ENCODE data around the gene ANKAR.
A peak's percentile ranks its signal among the peaks of the same experiment; 100 is the strongest.
"Not testable (repeated sequence)": the region's sequence is repeated elsewhere in the genome, so short reads cannot be mapped to it uniquely, and the experiment has no call there.

The ANKAR gene

DNA sequence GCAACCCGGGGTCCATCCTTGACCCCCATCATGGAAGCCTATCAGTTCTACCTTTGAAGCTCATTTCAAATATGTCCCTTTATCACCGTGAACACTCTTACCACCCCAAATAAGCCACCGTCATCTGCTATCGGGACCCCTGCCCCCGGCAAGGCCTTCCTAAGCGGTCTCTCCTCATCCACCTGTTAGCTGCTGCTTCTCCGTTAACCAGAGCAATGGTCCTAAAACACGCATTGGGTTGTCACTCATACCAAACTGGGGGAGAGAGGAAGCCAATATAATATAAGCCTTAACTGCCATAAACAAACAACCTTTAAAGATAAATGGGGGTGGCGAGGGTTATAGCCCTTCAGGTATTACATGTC is 12.5 kb upstream of the ANKAR start:
- H3K9ac ChIP-seq (ENCODE audit: low read depth, low read length), result peak overlapping the region; percentile 96
- peaks cover 2% of the 10 kb centered on the region for H3K36me3 ChIP-seq (ENCODE audit: control insufficient read depth, insufficient read depth, low read length)
- H3K9me3 ChIP-seq (ENCODE audit: control insufficient read depth, insufficient read depth, low read length), result no peaks in the 10 kb centered on the region
- H3K27me3 ChIP-seq (ENCODE audit: control insufficient read depth, insufficient read depth, low read length), result no peaks in the 10 kb centered on the region
- H3K4me3 ChIP-seq (ENCODE audit: low read depth, low read length), result peak overlapping the region; percentile 99
- H3K4me1 ChIP-seq (ENCODE audit: control insufficient read depth, insufficient read depth, low read length), result no peaks in the 10 kb centered on the region

DNA sequence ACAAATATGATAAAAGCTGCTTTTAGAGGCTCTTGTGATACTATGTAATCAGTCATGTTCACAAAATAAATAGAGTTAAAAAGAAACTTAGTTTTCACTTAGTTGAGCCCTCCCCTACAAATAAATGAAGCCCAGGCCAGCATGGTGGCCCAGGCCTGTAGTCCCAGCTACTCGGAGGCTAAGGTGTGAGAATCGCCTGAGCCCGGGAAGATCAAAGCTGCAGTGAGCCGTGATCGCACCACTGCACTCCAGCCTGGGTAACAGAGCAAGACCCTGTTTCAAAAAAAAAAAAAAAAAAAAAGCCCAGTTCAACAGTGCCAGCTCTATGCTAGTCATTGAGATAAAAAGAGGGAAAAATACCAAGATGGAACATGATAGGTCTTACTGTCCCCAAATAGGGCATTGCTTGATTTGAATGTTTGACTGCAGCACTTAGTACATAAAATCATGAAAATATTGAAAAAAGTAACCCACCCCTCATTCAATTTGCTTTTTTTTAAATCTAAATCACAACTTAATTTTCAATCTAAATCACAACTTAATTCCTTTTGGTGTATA is 11.7 kb upstream of the ANKAR start:
- Histone ChIP-seq H3K4me1 (ENCODE audit: control insufficient read depth, insufficient read depth, low read length) (no peaks in the 10 kb centered on the region), H3K9me3 (ENCODE audit: control insufficient read depth, insufficient read depth, low read length) (no peaks in the 10 kb centered on the region), H3K9ac (ENCODE audit: low read depth, low read length) (no peak overlapping the region), H3K36me3 (ENCODE audit: control insufficient read depth, insufficient read depth, low read length) (peaks cover 2% of the 10 kb centered on the region), H3K27me3 (ENCODE audit: control insufficient read depth, insufficient read depth, low read length) (no peaks in the 10 kb centered on the region), H3K4me3 (ENCODE audit: low read depth, low read length) (peak overlapping the region; percentile 99)

DNA sequence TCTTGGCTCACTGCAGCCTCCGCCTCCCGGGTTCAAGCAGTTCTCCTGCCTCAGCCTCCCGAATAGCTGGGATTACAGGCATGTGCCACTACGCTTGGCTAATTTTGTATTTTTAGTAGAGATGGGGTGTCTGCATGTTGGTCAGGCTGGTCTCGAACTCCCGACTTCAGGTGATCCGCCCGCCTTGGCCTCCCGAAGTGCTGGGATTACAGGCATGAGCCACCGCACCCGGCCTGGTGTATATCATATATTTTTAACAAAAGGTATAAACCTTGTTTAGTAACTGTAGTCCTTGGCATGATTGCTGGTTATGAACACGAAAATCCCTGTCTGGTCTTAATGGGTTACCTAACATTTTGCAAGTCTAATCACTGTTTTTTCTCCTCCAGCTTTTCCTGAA is 11.2 kb upstream of the ANKAR start:
- H3K36me3 ChIP-seq (ENCODE audit: control insufficient read depth, insufficient read depth, low read length); H3K4me1 ChIP-seq (ENCODE audit: control insufficient read depth, insufficient read depth, low read length); H3K4me3 ChIP-seq (ENCODE audit: low read depth, low read length); H3K9ac ChIP-seq (ENCODE audit: low read depth, low read length); H3K9me3 ChIP-seq (ENCODE audit: control insufficient read depth, insufficient read depth, low read length); H3K27me3 ChIP-seq (ENCODE audit: control insufficient read depth, insufficient read depth, low read length): not testable (repeated sequence)

DNA sequence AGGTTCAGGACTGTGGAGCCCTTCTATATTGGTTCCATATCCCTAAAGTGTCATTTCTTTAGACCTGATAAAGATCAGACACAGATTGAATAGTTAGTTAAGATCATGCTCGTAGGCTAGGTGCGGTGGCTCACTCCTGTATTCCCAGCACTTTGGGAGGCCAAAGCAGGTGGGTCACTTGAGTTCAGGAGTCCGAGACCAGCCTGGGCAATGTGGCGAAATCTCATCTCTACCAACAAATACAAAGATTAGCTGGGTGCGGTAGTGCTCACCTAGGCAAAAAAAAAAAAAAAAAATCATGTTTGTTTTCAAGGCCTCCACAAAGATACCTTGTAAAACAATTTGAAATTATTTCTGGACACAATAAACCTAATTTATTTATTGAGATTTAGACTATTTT is 4.6 kb upstream of the ANKAR start:
- Histone ChIP-seq H3K4me1 (ENCODE audit: control insufficient read depth, insufficient read depth, low read length) (peaks cover 4% of the 10 kb centered on the region), H3K36me3 (ENCODE audit: control insufficient read depth, insufficient read depth, low read length) (peaks cover 5% of the 10 kb centered on the region), H3K9me3 (ENCODE audit: control insufficient read depth, insufficient read depth, low read length) (no peaks in the 10 kb centered on the region), H3K4me3 (ENCODE audit: low read depth, low read length) (no peak overlapping the region), H3K9ac (ENCODE audit: low read depth, low read length) (no peak overlapping the region), H3K27me3 (ENCODE audit: control insufficient read depth, insufficient read depth, low read length) (peaks cover 11% of the 10 kb centered on the region)

DNA sequence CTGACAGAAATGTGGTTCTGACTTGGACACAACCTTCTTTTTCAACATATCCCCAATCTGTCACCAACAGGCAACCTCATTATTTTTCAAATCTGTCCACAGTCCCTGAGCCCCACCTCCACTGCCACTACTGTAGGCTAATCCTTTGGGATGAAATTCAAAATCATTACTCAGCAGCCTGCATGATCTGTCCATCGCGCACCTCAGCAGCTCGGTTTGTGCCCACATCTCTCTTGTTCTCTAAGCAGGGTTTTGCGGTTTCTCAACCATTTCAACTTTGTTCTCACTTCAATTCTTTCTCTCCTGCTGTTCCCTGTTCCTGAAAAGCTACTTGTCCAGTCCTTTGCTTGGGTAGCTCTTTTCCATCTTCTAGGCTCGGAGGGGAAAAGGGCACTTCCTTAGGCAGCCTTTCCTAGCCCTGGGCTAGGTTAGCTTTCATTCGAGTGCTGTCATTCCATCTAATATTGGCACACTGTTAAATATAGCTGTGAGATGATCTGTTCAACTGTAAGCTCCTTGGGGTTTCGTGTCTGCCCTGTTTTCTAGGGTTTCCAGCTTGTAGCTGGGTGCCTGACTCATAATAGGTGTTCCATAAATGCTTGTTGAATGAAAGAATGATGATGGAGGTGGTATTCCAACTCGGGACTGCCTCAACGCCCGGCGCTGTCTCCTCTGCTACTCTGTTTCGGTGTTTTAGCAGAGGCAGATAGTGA is 653 bp upstream of the ANKAR start:
- H3K9ac ChIP-seq (ENCODE audit: low read depth, low read length), result no peak overlapping the region
- H3K27me3 ChIP-seq (ENCODE audit: control insufficient read depth, insufficient read depth, low read length), result peaks cover 11% of the 10 kb centered on the region
- peaks cover 4% of the 10 kb centered on the region for H3K4me1 ChIP-seq (ENCODE audit: control insufficient read depth, insufficient read depth, low read length)
- H3K9me3 ChIP-seq (ENCODE audit: control insufficient read depth, insufficient read depth, low read length), result no peaks in the 10 kb centered on the region
- H3K36me3 ChIP-seq (ENCODE audit: control insufficient read depth, insufficient read depth, low read length), result no peaks in the 10 kb centered on the region
- H3K4me3 ChIP-seq (ENCODE audit: low read depth, low read length), result peak overlapping the region; percentile 87

DNA sequence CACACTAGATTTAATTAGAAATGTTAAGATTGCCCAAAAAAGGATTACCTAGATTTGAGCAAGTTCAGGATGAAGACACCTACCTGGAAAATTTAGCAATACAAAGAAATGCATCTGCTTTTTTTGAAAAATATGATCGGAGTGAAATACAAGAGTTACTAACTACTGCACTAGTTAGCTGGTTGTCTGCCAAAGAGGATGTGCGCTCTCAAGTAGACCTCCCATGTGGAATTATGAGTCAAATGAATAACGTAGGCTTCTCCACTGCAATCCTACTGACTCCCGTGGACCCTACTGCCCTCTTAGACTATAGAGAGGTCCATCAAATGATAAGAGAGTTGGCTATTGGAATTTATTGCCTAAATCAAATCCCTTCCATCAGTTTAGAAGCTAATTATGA is 2.0 kb downstream of the ANKAR start:
- Histone ChIP-seq H3K9ac (ENCODE audit: low read depth, low read length) (no peak overlapping the region), H3K4me1 (ENCODE audit: control insufficient read depth, insufficient read depth, low read length) (peaks cover 4% of the 10 kb centered on the region), H3K4me3 (ENCODE audit: low read depth, low read length) (no peak overlapping the region), H3K36me3 (ENCODE audit: control insufficient read depth, insufficient read depth, low read length) (no peaks in the 10 kb centered on the region), H3K27me3 (ENCODE audit: control insufficient read depth, insufficient read depth, low read length) (peaks cover 11% of the 10 kb centered on the region), H3K9me3 (ENCODE audit: control insufficient read depth, insufficient read depth, low read length) (no peaks in the 10 kb centered on the region)

DNA sequence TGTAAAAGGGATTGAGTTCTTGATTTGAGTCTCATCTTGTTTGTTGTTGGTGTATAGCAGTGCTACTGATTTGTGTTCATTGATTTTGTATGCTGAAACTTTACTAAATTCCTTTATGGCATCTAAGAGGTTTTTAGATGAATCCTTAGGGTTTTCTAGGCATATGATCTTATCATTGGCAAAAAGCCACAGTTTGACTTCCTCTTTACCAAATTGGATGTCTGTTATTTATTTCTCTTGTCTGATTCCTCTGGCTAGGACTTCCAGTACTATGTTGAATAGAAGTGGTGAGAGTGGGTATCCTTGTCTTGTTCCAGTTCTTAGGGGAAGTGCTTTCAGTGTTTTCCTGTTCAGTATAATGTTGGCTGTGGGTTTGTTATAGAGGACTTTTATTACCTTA is 4.8 kb downstream of the ANKAR start:
- Histone ChIP-seq H3K9me3 (ENCODE audit: control insufficient read depth, insufficient read depth, low read length) (no peaks in the 10 kb centered on the region), H3K4me3 (ENCODE audit: low read depth, low read length) (no peak overlapping the region), H3K27me3 (ENCODE audit: control insufficient read depth, insufficient read depth, low read length) (peaks cover 2% of the 10 kb centered on the region), H3K4me1 (ENCODE audit: control insufficient read depth, insufficient read depth, low read length) (no peaks in the 10 kb centered on the region), H3K36me3 (ENCODE audit: control insufficient read depth, insufficient read depth, low read length) (no peaks in the 10 kb centered on the region), H3K9ac (ENCODE audit: low read depth, low read length) (no peak overlapping the region)

DNA sequence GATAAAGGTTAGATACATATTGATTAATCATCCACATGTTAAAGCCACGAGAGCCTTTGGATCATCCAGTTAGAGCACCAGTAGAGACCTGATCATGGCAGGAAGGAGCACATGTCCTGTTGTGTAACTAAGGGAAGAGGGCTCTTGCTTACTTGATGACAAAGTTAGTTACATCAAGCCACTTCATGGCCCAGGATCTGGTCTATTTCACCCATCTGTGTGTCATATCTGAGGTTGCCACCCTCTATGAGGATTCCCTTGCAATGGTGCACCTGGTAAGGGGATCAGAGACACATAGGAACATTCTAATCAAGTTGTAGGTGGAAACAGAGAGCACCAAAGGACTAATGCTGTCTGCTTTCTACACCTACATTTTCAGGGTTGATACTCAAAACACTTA is 6.7 kb downstream of the ANKAR start:
- H3K9me3 ChIP-seq (ENCODE audit: control insufficient read depth, insufficient read depth, low read length), result no peaks in the 10 kb centered on the region
- H3K9ac ChIP-seq (ENCODE audit: low read depth, low read length), result no peak overlapping the region
- H3K4me3 ChIP-seq (ENCODE audit: low read depth, low read length), result no peak overlapping the region
- peaks cover 2% of the 10 kb centered on the region for H3K27me3 ChIP-seq (ENCODE audit: control insufficient read depth, insufficient read depth, low read length)
- H3K36me3 ChIP-seq (ENCODE audit: control insufficient read depth, insufficient read depth, low read length), result no peaks in the 10 kb centered on the region
- H3K4me1 ChIP-seq (ENCODE audit: control insufficient read depth, insufficient read depth, low read length), result no peaks in the 10 kb centered on the region

DNA sequence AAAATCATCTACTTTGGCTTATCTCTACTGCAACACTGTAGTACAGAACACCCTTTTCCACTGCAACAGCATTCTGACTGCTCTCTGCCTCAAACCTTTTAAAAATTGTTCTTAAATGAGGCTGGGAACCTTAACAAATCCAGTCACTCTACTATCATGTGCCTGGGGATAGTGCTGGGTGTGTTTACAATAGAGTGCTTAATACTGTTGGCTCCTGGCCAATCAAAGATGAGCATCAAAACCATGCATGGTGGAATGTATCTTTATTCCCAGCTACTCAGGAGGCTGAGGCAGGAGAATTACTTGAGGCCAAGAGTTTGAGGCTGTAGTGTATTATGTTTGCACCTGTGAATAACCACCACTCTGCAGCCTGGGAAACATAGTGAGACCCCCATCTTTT is 7.4 kb downstream of the ANKAR start:
- Histone ChIP-seq H3K9me3 (ENCODE audit: control insufficient read depth, insufficient read depth, low read length) (no peaks in the 10 kb centered on the region), H3K9ac (ENCODE audit: low read depth, low read length) (no peak overlapping the region), H3K4me3 (ENCODE audit: low read depth, low read length) (no peak overlapping the region), H3K27me3 (ENCODE audit: control insufficient read depth, insufficient read depth, low read length) (peaks cover 2% of the 10 kb centered on the region), H3K36me3 (ENCODE audit: control insufficient read depth, insufficient read depth, low read length) (no peaks in the 10 kb centered on the region), H3K4me1 (ENCODE audit: control insufficient read depth, insufficient read depth, low read length) (no peaks in the 10 kb centered on the region)

DNA sequence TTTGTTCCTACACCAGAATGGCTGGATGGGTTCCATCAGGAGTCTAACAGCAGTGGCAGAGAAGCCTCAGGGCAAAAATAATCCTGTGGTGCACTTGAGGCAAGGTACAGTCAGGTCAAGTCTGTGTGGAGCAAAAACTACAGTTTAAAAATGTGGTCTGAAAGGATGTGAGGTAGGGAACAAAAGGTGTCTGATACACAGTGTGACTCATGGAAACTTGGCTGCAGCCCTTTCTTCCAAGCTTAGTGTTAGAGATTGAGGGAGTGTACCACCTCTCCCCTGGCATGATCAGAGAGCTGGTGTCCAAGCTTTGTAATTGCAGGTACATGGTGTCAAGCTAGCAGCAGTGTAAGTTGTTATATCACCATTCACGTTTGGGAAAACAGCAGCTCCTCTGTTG is 8.9 kb downstream of the ANKAR start:
- H3K4me3 ChIP-seq (ENCODE audit: low read depth, low read length), result no peak overlapping the region
- H3K9ac ChIP-seq (ENCODE audit: low read depth, low read length), result no peak overlapping the region
- no peaks in the 10 kb centered on the region for H3K9me3 ChIP-seq (ENCODE audit: control insufficient read depth, insufficient read depth, low read length)

DNA sequence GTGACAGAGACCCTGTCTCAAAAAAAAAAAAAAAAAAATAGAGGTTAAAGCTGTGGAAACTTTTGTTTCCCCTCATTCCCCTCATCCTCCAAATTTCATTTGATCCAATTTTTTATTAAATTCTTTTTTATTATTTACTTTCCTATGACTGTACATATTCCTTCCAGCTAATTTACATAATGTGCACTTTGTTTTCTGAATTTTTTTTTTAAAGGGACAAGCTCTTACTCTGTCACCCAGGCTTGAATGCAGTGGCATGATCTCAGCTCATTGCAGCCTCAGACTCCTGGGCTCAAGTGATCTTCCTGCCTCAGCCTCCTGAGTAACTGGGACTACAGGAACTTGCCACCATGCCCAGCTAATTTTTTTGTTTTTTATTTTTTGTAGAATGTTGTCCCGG is 10.3 kb downstream of the ANKAR start:
- Histone ChIP-seq H3K4me3 (ENCODE audit: low read depth, low read length) (no peak overlapping the region), H3K36me3 (ENCODE audit: control insufficient read depth, insufficient read depth, low read length) (no peaks in the 10 kb centered on the region), H3K27me3 (ENCODE audit: control insufficient read depth, insufficient read depth, low read length) (peaks cover 2% of the 10 kb centered on the region), H3K9ac (ENCODE audit: low read depth, low read length) (no peak overlapping the region), H3K9me3 (ENCODE audit: control insufficient read depth, insufficient read depth, low read length) (no peaks in the 10 kb centered on the region), H3K4me1 (ENCODE audit: control insufficient read depth, insufficient read depth, low read length) (no peaks in the 10 kb centered on the region)

More for the DNA sequence above, 8.9 kb downstream of the ANKAR start:
- no peaks in the 10 kb centered on the region for H3K36me3 ChIP-seq (ENCODE audit: control insufficient read depth, insufficient read depth, low read length)
- H3K4me1 ChIP-seq (ENCODE audit: control insufficient read depth, insufficient read depth, low read length), result no peaks in the 10 kb centered on the region
- H3K27me3 ChIP-seq (ENCODE audit: control insufficient read depth, insufficient read depth, low read length), result peaks cover 2% of the 10 kb centered on the region

DNA sequence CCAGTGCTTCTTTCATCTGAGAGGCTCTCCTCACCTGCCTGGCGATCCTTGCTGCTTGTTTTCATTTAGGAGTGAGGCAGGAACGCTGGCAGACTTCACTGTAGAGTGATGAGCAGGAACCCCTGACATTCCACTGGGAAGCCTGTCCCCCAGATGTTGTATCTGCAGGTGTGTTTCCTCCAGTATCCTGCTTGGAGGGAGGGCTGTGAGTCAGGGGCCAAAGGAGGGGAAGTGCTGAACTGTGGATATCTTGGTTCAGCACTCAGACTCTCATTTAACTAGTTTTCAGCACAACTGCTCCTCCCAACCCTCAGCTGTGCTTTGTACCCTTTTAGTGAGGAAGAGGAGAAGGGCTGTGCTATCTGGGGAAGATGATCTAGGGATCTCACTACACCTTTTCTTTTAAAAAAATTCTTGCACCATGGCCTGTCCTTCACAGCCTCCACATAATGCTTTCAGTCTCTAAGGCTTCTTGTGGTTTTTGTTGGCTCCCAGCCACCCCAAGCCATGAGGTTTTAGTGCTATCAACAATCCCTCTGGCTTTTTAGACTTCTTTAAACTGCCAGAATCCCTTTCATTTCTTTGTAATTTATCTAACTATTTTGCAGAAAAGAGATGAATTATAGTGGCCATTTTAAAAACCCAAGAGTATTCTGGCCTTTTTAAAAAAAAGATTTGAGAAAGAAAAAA is 11.2 kb downstream of the ANKAR start:
- Histone ChIP-seq H3K27me3 (ENCODE audit: control insufficient read depth, insufficient read depth, low read length) (peaks cover 2% of the 10 kb centered on the region), H3K9me3 (ENCODE audit: control insufficient read depth, insufficient read depth, low read length) (no peaks in the 10 kb centered on the region), H3K4me3 (ENCODE audit: low read depth, low read length) (no peak overlapping the region), H3K9ac (ENCODE audit: low read depth, low read length) (no peak overlapping the region), H3K36me3 (ENCODE audit: control insufficient read depth, insufficient read depth, low read length) (no peaks in the 10 kb centered on the region), H3K4me1 (ENCODE audit: control insufficient read depth, insufficient read depth, low read length) (no peaks in the 10 kb centered on the region)

Measured in iPS-15b (cell line).